Cardiac fibroblast (primary cell): ENCODE results near the gene ABCC8.

Experiments used
- DNase-seq, 2 donors: peaks; one replicate each; pipeline versions ENCODE4 v3.0.0 to v3.0.0-alpha.2; 2010; ENCODE audit warnings: low read depth in 2 of 2
- H3K4me3 ChIP-seq, 2 donors: replicated peaks in 1 of 2; 1 replicate in 1 of 2; 2 replicates in 1 of 2; pipeline ENCODE4 v1.5.1; 2011; ENCODE audit warnings: low read depth in 2 of 2, low read length in 2 of 2, mild to moderate bottlenecking in 2 of 2, moderate library complexity in 1 of 2
- CTCF ChIP-seq: IDR thresholded peaks from one replicate; pipeline ENCODE4 v1.5.1; 2011; ENCODE audit warnings: low read depth, mild to moderate bottlenecking, low read length, inconsistent platforms

The ABCC8 gene

DNA sequence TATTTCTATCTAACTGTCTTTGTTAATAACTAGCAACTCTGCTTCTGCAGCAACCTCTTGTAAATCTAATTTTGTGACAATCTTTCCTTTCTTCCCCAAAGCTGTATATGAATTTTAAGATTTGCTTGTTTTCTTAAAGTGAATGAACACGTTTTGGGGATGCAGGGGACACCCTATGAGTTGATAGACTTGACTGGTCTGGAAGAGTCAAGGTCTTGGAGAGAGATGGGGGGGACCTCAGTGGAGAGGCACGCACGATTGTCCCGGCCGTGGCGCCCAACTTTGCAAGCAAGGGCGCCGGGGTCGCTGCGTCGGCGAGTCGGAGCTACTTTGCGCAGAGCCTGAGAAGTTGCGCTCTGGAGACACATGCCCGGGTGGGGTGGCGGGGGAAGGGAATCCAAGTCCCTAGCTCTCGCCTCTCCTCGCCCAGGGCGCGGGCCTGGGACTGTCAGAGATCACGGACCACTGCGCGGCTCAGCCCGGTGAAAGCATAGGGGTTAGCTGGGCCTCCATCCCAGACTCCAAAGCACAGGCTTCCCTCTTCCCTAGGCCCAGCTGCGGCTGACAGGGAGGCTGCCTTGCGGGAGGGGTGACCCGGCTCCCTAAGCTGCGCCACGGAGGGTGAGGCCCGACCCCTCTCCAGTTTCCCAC, 854 bp downstream of the ABCC8 start:
- no peak overlapping the region for H3K4me3 ChIP-seq
- DNase-seq = no peak

GRCh38 chr11:17473071-17473744, 3.4 kb downstream of the ABCC8 start:
- peak in 1 of 2 donors; percentile 6 for DNase-seq
- no peak overlapping the region for H3K4me3 ChIP-seq
- TF ChIP-seq CTCF = peak; percentile 6

More for the DNA sequence above, 854 bp downstream of the ABCC8 start:
- no peak for TF ChIP-seq CTCF

DNA sequence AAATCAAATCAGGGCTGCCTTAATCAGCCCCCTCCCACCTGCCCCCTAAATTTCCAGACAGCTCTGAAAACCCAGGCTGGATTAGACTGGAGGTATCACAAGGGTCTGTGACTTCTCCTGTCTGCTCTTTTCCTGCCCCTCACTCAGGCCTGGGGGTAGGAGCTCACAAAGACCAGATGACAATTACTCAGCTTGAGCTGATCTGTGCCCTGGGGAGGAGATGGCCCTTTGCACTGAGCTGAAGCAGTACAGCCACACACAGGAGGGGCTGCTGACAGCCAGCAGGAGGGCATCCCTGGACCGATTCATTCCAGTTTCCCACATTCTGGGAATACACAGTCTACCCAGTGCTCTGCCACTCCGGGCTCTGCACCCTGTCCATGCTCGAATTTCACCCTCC, 4.2 kb downstream of the ABCC8 start:
- no peak overlapping the region for H3K4me3 ChIP-seq
- TF ChIP-seq CTCF = no peak
- DNase-seq = no peak

- TF ChIP-seq CTCF = no peak
- no peak for DNase-seq
- H3K4me3 ChIP-seq = no peak overlapping the region
Measured at GRCh38 chr11:17471501-17471900, 5.1 kb downstream of the ABCC8 start.

GRCh38 chr11:17469998-17470397, 6.6 kb downstream of the ABCC8 start:
- no peak for TF ChIP-seq CTCF
- no peak overlapping the region for H3K4me3 ChIP-seq
- DNase-seq = no peak

DNA sequence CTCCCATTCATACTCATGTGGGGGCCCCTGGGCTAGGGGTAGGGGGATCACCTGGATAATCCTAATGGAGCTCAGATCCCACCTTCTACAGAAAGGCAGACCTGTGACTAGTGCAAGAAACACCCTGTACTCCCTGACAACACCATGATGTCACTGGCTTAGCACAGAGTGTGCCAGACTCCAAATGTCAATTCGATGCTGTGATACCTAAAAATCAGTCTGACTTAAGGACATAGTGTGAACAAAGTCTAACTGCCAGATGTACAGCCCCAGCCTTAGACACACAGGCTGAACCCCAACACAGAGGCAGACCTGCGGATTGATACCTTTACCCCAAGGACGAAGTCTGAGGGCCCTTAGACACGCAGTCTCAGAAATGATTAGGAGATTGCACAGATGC, 8.5 kb downstream of the ABCC8 start:
- no peak for TF ChIP-seq CTCF
- DNase-seq = no peak
- no peak overlapping the region for H3K4me3 ChIP-seq
